Left renal cortex interstitium (tissue), 4 donors: Measurements from ENCODE around the gene PSMD3. TPM values are rescaled to one million over a fixed set of nuclear protein-coding genes. Genes with fewer than 3 reads are reported as not detected.

Experiments
- DNase-seq, 4 donors: peaks; one replicate each; pipeline ENCODE4 v3.0.0-alpha.2; 2013; ENCODE audit warnings: low read depth in 4 of 4, low spot score in 2 of 4, missing footprints in 1 of 4
- polyA plus RNA-seq, 4 donors: library from polyadenylated mRNA; unstranded; fragments of 120-200 nt; gene quantifications; one replicate each; pipeline ENCODE4 v1.2.1, GENCODE V29; 2013; ENCODE audit not compliant: insufficient read length in 4 of 4

Gene PSMD3
- polyA plus RNA-seq, 4 donors, result 103 to 127 (median 117) TPM

DNA sequence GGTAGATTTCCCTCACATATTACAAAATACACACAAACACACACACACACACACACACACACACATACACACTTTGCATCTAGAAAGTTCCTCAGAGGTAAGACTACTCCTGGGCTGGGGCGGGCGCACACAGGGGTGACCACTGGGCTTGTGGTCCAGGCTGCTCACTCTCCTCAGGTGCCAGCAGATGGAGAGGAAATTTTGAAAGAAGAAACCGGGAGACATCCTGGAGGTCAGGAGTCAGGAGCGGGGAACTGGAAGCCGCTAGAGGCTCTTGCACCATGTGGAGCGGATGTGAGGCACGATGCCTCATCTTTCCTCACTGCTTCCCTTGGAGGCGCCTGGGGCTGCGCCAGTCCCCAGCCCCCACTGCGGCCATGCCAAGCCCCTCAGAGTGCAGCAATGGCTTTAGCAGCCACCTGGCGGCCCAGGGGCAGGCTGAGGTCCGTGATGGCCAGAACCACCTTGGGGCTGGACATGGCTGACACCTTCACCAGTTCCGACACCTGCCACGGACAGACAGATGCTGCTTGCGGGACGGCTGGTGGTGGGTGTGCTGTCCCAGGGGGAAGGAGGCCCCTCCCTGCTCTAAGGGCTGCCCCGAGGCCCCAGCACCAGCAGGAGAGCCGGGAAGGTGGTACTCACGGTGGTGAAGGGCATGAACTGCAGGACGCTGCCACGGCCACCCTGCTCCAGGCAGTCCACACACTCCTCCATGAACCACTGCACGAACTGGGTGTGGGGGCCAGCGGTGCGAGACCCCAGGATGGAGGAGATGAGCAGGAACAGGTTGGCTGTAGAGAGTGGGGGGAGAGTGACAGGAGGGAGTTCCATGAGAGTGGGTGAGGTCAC, 38.8 kb downstream of the PSMD3 start:
- no peak for DNase-seq

- DNase-seq, result no peak
Observed at GRCh38 chr17:40020146-40020545, 39.5 kb downstream of the PSMD3 start.

DNA sequence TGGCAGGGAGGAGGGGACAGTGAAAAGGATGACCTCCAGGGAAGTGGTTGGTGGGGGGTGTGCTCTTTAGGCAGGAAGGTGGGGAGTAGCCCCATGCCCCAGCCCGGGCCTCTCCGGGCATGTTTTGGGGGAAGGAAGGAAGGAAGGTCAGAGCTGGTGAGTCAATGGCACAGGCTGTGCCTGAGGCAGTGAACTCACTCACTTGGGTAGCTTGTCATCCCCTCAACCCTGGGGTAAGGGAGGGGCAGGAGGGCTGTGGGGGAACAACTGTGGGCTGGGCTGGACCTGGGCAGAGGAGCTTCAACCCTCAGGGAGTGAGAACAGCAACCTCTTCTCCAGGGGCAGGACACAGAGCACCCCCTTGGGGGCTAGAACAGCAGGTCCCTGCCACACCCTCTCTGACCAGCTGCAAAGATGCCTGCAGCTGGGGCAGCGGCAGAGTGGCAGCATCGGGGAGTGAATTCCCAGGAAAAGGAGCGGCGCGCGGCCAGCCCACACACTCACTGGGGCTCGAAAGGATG, 40.9 kb downstream of the PSMD3 start:
- no peak for DNase-seq

- DNase-seq, result no peak
Observed at GRCh38 chr17:40022497-40022896, 41.9 kb downstream of the PSMD3 start.

GRCh38 chr17:40022961-40023541, 42.4 kb downstream of the PSMD3 start:
- DNase-seq, result no peak

DNA sequence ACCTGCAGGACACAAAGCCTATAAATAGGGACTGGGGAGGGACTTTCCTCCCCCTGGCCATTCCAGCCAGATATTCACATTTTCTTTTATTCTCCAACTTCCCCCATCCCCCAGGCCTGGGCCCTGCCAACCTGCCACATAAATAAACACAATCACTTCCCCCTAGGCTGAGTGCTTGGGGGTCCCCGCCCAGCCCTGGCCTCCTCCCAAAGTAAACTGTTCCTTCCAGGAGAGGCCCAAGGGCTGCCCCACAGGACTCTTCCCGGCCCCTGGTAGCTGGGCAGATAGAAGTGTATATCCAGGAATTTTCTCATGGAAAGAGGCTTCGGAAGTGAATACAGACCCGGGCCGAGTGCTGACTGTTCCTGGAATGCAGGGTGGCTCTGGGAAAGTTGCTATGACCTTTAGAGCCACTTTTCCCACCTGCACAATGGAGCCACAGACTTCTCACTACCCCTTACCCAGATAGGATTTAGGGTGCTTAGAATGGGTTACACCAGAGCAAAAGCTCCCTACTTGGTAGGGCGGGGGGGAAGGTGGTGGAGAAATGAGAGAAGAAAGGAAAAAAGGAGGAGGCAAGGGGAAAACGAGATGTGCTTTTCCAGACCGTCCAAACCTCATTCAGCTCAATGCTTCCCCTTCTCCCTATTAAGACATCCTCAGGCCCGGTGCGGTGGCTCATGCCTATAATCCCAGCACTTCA, 43.1 kb downstream of the PSMD3 start:
- DNase-seq, result no peak

GRCh38 chr17:40024901-40025300, 44.3 kb downstream of the PSMD3 start:
- DNase-seq, result no peak

GRCh38 chr17:40025559-40025958, 45.0 kb downstream of the PSMD3 start:
- no peak for DNase-seq

DNA sequence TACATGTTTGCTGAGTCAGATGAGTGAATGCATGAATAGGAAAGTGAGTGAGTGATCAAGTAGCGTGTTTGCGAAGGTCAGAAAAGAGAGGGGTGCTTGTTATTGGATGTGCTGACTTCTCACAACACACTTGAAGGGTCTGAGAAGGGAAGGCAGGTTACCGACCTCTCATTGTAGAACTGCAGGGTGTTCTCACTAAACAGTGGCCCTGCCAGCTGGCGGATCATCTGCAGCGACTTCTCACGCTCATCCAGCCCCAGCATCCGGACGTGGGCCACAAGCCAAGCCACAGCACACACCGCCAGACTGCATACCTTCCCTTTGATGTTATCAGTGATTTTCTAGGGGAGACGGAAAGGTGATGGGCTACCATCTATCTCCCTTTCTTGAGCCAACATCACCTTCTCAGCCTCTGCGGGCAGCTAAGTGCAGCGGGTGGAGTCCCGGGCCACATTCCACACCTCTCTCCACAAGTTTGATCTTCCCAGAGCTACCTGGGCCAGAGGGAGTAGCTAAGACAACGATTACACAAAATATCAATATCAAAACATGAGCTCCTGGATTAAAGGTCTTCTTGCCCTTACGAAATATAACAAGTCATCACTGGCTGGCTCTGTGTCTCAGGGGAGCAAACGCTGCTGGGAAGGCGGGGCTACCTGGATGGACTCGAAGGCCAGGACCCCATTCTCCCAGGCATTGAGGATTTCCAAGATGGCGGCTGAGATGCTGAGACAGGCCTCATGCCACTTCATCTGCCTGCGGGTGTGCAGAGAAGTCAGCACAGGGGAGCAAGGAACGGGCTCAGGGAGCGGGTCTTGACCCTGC, 45.6 kb downstream of the PSMD3 start:
- DNase-seq, result no peak

DNA sequence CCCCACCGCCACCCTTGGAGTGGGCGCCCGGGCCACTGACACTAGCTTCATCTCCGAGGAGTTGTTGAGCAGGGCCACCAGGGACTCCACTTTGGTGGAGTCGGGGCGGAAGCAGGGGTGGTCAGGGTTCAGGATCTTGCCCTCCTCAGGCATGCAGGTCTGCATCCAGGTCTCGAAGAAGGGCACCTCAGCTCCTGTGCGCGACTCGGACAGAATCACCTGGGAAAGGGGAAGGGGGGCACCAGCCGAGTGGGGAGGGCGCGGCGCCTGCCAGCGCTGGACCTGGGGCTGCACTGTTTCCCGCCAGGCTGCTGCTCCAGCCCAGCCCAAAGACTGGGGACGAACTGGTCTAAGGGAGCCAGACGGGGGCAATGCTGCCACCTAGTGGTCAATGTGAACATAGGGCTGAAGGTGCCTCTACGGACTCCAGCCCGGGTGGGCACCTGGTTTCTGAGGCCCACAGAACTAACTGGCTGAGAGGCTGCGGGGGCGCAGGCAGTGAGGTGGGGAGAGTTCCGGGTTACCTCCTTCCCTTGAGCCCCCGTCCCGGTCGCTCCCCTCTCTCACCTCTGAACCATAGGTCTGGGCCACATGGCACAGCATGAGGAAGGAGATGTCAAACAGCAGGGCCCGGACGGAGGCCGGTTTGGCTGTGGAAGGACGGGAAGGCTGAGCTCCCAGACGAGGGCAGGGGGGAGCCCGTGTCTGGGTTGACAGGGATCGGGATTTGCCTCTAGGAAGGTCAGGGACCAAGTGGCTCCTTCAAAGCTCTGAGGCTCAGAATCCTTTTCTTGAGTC, 46.4 kb downstream of the PSMD3 start:
- DNase-seq, result peak in 3 of 4 donors; percentile 36 to 72 (median 50)

- no peak for DNase-seq
Observed at GRCh38 chr17:40027614-40028012, 47.0 kb downstream of the PSMD3 start.

- no peak for DNase-seq
Observed at GRCh38 chr17:40028595-40028994, 48.0 kb downstream of the PSMD3 start.

GRCh38 chr17:40031706-40032105, 51.1 kb downstream of the PSMD3 start:
- DNase-seq, result no peak

DNA sequence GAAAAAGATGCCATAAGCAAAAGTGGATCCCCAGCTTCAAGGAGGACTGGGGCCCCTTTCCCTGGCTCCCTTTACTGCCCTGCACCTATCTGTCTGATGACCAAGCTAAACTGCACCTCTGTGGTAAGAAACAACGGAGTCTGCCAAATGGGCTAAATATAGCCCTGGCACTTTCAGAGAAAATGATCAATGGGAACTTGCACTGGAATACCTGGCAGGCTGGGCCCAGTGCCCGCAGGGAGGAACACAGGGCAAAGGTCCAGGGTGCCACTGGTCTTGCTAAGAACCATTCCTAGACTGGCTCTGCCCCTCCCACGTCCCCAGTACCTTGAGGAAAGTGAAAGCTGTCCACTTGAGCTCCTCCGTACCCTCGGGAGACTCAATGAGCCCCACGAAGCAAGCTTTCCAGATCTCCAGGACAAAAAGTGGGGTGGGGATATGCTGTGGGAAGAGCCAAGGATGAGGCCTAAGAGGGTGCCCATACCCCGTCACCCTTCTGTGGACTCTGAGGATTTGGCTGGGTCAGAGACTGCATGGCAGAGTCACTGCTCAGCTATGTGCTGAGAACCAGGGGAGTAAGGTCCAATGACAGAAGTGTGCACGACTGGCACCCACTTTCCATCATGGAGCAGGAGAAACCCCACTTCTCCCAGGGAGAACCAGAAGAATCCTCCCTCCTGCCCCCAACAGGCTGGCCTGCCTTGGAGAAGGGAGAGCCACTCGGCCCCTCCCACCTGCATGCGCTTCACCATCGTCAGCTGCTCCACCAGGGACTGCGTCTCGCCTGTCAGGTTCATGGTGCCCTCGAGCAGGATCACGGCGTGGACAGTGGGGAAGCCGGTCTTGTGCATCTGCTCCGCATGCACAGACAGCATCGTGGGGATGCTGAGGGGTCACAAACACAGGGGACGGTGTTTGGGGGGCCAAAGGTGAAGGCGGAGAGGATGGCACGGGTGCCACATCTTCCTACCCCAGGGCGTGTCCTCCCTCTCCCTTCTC, 52.0 kb downstream of the PSMD3 start:
- DNase-seq, result no peak

GRCh38 chr17:40033339-40033738, 52.7 kb downstream of the PSMD3 start:
- DNase-seq, result no peak

GRCh38 chr17:40034426-40035161, 54.0 kb downstream of the PSMD3 start:
- DNase-seq, result no peak

- no peak for DNase-seq
Observed at GRCh38 chr17:40035162-40035559, 54.6 kb downstream of the PSMD3 start.
